Heart right ventricle (tissue), 16 donors: Measurements from ENCODE around the gene FOXN3. TPM values are rescaled to one million over a fixed set of nuclear protein-coding genes. Genes with fewer than 3 reads are reported as not detected.
"Not testable (repeated sequence)": the region's sequence is repeated elsewhere in the genome, so short reads cannot be mapped to it uniquely, and the experiment has no call there.

Source experiments
- ATAC-seq, 8 donors: fragments of 200-7000 bp; cut with Tn5 transposase; one replicate each; pipeline ENCODE4 v1.9.1; 2020; ENCODE audit warnings: mild to moderate bottlenecking in 8 of 8, moderate library complexity in 8 of 8, moderate number of reproducible peaks in 1 of 8
- DNase-seq, 2 donors: peaks; one replicate each; pipeline ENCODE4 v3.0.0-alpha.2; 2020
- H3K27ac ChIP-seq, 10 donors: fragments of 200-600 bp; sonication (generic) in 2 of 10; one replicate each; pipeline versions ENCODE4 v1.5.0 to v1.8.0; 2020 to 2022; ENCODE audit warnings: mild to moderate bottlenecking in 3 of 10
- H3K27me3 ChIP-seq, 7 donors: fragments of 200-600 bp; one replicate each; pipeline ENCODE4 v1.8.0; 2021 to 2022; ENCODE audit warnings: mild to moderate bottlenecking in 2 of 7
- H3K36me3 ChIP-seq, 9 donors: fragments of 200-600 bp; sonication (generic) in 1 of 9; one replicate each; pipeline versions ENCODE4 v1.5.0 to v1.8.0; 2020 to 2022; ENCODE audit warnings: mild to moderate bottlenecking in 2 of 9
- H3K4me1 ChIP-seq, 9 donors: fragments of 200-600 bp; sonication (generic) in 1 of 9; one replicate each; pipeline versions ENCODE4 v1.5.0 to v1.8.0; 2020 to 2022; ENCODE audit warnings: mild to moderate bottlenecking in 4 of 9
- H3K4me3 ChIP-seq, 10 donors: fragments of 200-600 bp; sonication (generic) in 2 of 10; one replicate each; pipeline versions ENCODE4 v1.5.0 to v1.8.0; 2020 to 2022; ENCODE audit warnings: mild to moderate bottlenecking in 7 of 10, moderate library complexity in 2 of 10
- H3K9me3 ChIP-seq, 11 donors: fragments of 200-600 bp in 10 of 11; sonication (generic) in 2 of 11; one replicate each; pipeline versions ENCODE4 v1.5.0 to v1.8.0; 2013 to 2022; ENCODE audit warnings: mild to moderate bottlenecking in 2 of 11, control low read depth in 1 of 11, moderate library complexity in 1 of 11
- WGBS, 2 donors: extraction: QIAGEN DNeasy Blood & Tissue Kit; methylation state at CpG; one replicate each; pipeline ENCODE4 v1.1.7; 2013; ENCODE audit warnings: inconsistent platforms in 1 of 2; 5-methylcytosine and 5-hydroxymethylcytosine counted together
- intact Hi-C, 10 donors: fragments of 100-400 bp; cut with DNase I; formaldehyde crosslinking; loops; one replicate each; pipeline versions ENCODE4 v1.11.1 to v1.14.2; 2022
- polyA plus RNA-seq, 2 donors: library from polyadenylated mRNA; stranded (reverse); fragments of 200-250 nt; gene quantifications; one replicate each; pipeline ENCODE4 v1.2.3, GENCODE V29; 2013
- total RNA-seq, 10 donors: library from RNA; stranded (reverse); fragmentation: NEBNext Ultra II Directional in 3 of 10; extraction: Animal tissue kit (Norgen Biotek cat#: 25700) in 3 of 10; gene quantifications; one replicate each; pipeline versions ENCODE4 v1.2.1 to v1.2.4, GENCODE V29; 2021 to 2023
- TF ChIP-seq, protein P1 (sequence below), 9 donors: fragments of 200-600 bp; sonication (generic) in 2 of 9; IDR thresholded peaks; one replicate each; pipeline versions ENCODE4 v1.5.0 to v1.8.0; 2021 to 2022; ENCODE audit warnings: antibody characterized with exemption in 9 of 9, mild to moderate bottlenecking in 5 of 9, moderate library complexity in 1 of 9
- donor health status: Arrhythmogenic right ventricular cardiomyopathy.
- donor health status: ischemic (EF 13 %, LVEDD 7.1; RV severe dilation, severe dysfunction).
- donor health status: healthy with polysubstance abuse.
- donor health status: DM: no; HTN: yes; CAD: no.
- donor health status: DM: no; HTN: no; CAD: no.
- donor health status: ischemic (EF 25% LVEDD 6.9; RV normal size, moderate dysfunction).
- donor health status: ischemic (EF 25% LVEDD 5.7; RV mildly dilated, moderate dysfunction).
- donor health status: healthy.
- donor health status: DM: yes; HTN: yes; CAD: no.
- donor health status: Ischemic cardiomyopathy.
- donor health status: ischemic (EF 35%, LVEDD 5.7; RV mildly dilated, moderate dysfunction).
- donor health status: nonischemic (EF 11% LVEDD 7.7; RV severe dilation, severe dysfunction).
- donor health status: DM: yes; HTN: yes; CAD: no.
- donor health status: PGD.
- donor health status: ischemic (EF 29% LVEDD 5.4; RV normal size, mild dysfunction).
- donor health status: nonischemic (EF 23%, LVEDD 6.1; RV moderate dilation, normal function).

The FOXN3 gene
- total and polyA plus RNA-seq, 12 donors, result 13.0 to 150 (median 107) TPM

DNA sequence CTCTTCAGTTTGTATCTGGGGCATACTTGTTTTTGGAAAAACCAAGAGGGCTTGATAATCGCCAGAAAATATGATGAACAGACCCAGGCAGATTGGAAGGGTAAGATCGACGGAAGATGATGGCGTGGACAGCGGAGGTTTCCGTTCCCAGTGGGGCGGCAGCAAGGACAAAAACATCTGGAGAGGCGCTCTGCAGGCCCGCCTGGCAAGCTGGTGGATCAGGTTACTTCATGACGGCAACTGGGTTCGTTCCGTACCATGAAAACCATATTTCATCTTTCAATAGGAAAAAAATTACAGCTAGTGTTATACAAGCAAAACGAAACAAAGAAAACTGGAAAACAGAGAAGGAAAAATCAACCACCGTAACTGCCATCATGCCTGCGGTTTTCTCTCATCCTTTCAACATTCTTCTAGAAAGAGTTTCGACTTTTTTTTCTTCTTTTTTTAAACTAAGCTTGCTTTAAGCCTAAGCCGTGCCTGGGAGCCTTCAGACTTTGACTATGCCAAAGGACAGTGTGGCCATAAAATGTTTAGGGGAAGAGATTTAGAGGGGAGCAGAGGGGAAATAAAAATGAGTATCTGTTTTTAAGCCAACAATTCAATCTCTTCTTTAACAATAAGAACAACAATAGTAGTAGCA lies 210.5 kb downstream of the FOXN3 start:
- Histone ChIP-seq H3K9me3 (no peaks in the 10 kb centered on the region), H3K27me3 (no peaks in the 10 kb centered on the region), H3K4me3 (no peak overlapping the region), H3K4me1 (peaks cover 0 to 32% (median 14%) of the 10 kb centered on the region in 9 donors), H3K36me3 (peaks cover 0 to 12% (median 5%) of the 10 kb centered on the region in 9 donors), H3K27ac (no peak overlapping the region)
- intact Hi-C loops, result no loop called here
- 95 to 98% methylated on average over 17 of the region's 17 CpGs for WGBS, 2 donors
- ATAC-seq (no peak), DNase-seq (no peak)
- TF ChIP-seq, protein P1, sequence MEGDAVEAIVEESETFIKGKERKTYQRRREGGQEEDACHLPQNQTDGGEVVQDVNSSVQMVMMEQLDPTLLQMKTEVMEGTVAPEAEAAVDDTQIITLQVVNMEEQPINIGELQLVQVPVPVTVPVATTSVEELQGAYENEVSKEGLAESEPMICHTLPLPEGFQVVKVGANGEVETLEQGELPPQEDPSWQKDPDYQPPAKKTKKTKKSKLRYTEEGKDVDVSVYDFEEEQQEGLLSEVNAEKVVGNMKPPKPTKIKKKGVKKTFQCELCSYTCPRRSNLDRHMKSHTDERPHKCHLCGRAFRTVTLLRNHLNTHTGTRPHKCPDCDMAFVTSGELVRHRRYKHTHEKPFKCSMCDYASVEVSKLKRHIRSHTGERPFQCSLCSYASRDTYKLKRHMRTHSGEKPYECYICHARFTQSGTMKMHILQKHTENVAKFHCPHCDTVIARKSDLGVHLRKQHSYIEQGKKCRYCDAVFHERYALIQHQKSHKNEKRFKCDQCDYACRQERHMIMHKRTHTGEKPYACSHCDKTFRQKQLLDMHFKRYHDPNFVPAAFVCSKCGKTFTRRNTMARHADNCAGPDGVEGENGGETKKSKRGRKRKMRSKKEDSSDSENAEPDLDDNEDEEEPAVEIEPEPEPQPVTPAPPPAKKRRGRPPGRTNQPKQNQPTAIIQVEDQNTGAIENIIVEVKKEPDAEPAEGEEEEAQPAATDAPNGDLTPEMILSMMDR (IDR thresholded peaks at IDR 0.05), result no peak

GRCh38 chr14:89205137-89205740 lies 211.8 kb downstream of the FOXN3 start:
- Histone ChIP-seq H3K27ac (no peak overlapping the region), H3K9me3 (no peaks in the 10 kb centered on the region), H3K4me3 (no peak overlapping the region), H3K36me3 (peaks cover 0 to 12% (median 5%) of the 10 kb centered on the region in 9 donors), H3K27me3 (no peaks in the 10 kb centered on the region), H3K4me1 (peaks cover 0 to 33% (median 15%) of the 10 kb centered on the region in 9 donors)
- no peak for DNase-seq
- intact Hi-C loops, result no loop called here
- TF ChIP-seq, protein P1 (IDR thresholded peaks at IDR 0.05), result no peak
- 91 to 94% methylated on average over 18 of the region's 18 CpGs for WGBS, 2 donors
- no peak for ATAC-seq

DNA sequence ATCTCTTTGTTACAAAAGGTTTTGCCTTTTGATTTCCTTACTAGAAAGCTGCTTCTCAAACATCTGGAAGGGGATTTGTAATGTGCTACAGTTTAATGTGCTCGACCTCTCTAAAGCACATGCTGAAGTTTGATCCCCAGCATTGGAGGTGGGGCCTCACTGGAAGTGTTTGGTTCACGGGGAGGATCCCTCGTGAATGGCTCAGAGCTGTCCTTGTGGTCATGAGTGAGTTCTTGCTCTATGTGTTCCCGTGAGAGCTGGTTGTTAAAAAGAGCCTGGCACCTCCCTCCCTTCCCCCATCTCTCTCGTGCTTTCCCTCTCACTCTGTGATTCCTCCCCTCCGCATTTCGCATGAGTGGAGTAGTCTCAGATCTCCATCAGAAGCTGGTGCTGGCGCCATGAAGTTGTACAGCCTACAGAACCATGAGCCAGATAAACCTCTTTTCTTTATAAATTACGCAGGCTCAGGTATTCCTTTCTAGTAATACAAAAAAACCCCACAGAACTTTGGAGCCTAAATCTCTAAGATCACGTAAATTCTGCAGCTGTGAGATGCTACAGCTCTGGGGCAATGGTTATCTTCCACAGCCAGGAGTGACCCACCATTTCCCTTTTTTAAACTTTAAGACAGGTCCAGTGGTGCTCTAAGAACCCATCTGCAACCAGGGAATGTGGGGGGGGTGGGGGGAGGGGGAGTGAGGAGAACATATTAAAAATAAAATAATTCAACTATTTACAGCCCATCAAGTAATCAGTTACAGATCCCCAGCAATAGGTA lies 214.4 kb downstream of the FOXN3 start:
- no peak overlapping the region for H3K4me3 ChIP-seq
- intact Hi-C loops, result no loop called here
- H3K9me3 ChIP-seq, result no peaks in the 10 kb centered on the region
- peaks cover 0 to 9% (median 6%) of the 10 kb centered on the region in 9 donors for H3K36me3 ChIP-seq
- 81 to 83% methylated on average over 10 of the region's 10 CpGs for WGBS, 2 donors
- TF ChIP-seq, protein P1 (IDR thresholded peaks at IDR 0.05), result no peak
- peaks cover 0 to 37% (median 14%) of the 10 kb centered on the region in 9 donors for H3K4me1 ChIP-seq
- ATAC-seq (peak in 1 of 8 donors; percentile 37), DNase-seq (no peak)
- no peak overlapping the region for H3K27ac ChIP-seq
- no peaks in the 10 kb centered on the region for H3K27me3 ChIP-seq

GRCh38 chr14:89201645-89202044 lies 215.4 kb downstream of the FOXN3 start:
- no peak for ATAC-seq
- no peak for DNase-seq
- intact Hi-C loops, result no loop called here
- Histone ChIP-seq H3K4me3 (no peak overlapping the region), H3K27me3 (no peaks in the 10 kb centered on the region), H3K4me1 (peaks cover 0 to 36% (median 14%) of the 10 kb centered on the region in 9 donors), H3K27ac (no peak overlapping the region), H3K9me3 (no peaks in the 10 kb centered on the region), H3K36me3 (peaks cover 0 to 14% (median 7%) of the 10 kb centered on the region in 9 donors)
- WGBS, 2 donors, result 86 to 93% methylated on average over 4 of the region's 4 CpGs
- TF ChIP-seq, protein P1 (IDR thresholded peaks at IDR 0.05), result no peak

GRCh38 chr14:89199357-89199756 lies 217.7 kb downstream of the FOXN3 start:
- DNase-seq, intact Hi-C loops, H3K36me3 ChIP-seq, H3K4me3 ChIP-seq, ATAC-seq, H3K9me3 ChIP-seq, H3K27me3 ChIP-seq: not testable (repeated sequence)
- peaks cover 0 to 36% (median 14%) of the 10 kb centered on the region in 9 donors for H3K4me1 ChIP-seq
- WGBS, 2 donors, result 88 to 96% methylated on average over 3 of the region's 3 CpGs
- H3K27ac ChIP-seq, result peak overlapping the region in 1 of 10 donors; percentile 20
